ENCODE data around the gene FBXO38.
A peak's percentile ranks its signal among the peaks of the same experiment; 100 is the strongest.

Gene FBXO38

GRCh38 chr5:148474025-148474511, 90.3 kb downstream of the FBXO38 start:
- in situ Hi-C loops (cut with HindIII; ENCODE audit: low pct_unique_long_range_greater_than_20kb, low sequenced_read_pairs): no loop called here
- DNase-seq (ENCODE audit: low read depth in 1 of 2, low spot score in 1 of 2): no peak
- no peak for TF ChIP-seq JUND (IDR thresholded peaks at IDR 0.05; ENCODE audit: low read depth)

GRCh38 chr5:148476302-148476701, 92.5 kb downstream of the FBXO38 start:
- in situ Hi-C loops (cut with HindIII; ENCODE audit: low pct_unique_long_range_greater_than_20kb, low sequenced_read_pairs): no loop called here
- no peak for DNase-seq (ENCODE audit: low read depth in 1 of 2, low spot score in 1 of 2)
- no peak for TF ChIP-seq JUND (IDR thresholded peaks at IDR 0.05; ENCODE audit: low read depth)

GRCh38 chr5:148477429-148477828, 93.7 kb downstream of the FBXO38 start:
- in situ Hi-C loops (cut with HindIII; ENCODE audit: low pct_unique_long_range_greater_than_20kb, low sequenced_read_pairs): no loop called here
- no peak for TF ChIP-seq JUND (IDR thresholded peaks at IDR 0.05; ENCODE audit: low read depth)
- no peak for DNase-seq (ENCODE audit: low read depth in 1 of 2, low spot score in 1 of 2)

GRCh38 chr5:148482196-148482595, 98.4 kb downstream of the FBXO38 start:
- no peak for TF ChIP-seq JUND (IDR thresholded peaks at IDR 0.05; ENCODE audit: low read depth)
- in situ Hi-C loops (cut with HindIII; ENCODE audit: low pct_unique_long_range_greater_than_20kb, low sequenced_read_pairs): no loop called here
- DNase-seq (ENCODE audit: low read depth in 1 of 2, low spot score in 1 of 2): no peak

- in situ Hi-C loops (cut with HindIII; ENCODE audit: low pct_unique_long_range_greater_than_20kb, low sequenced_read_pairs): no loop called here
- DNase-seq (ENCODE audit: low read depth in 1 of 2, low spot score in 1 of 2): peak; percentile 52 to 84
- no peak for TF ChIP-seq JUND (IDR thresholded peaks at IDR 0.05; ENCODE audit: low read depth)
Observed at GRCh38 chr5:148482697-148483462, 99.1 kb downstream of the FBXO38 start.

GRCh38 chr5:148483750-148484149, 100.0 kb downstream of the FBXO38 start:
- no peak for DNase-seq (ENCODE audit: low read depth in 1 of 2, low spot score in 1 of 2)
- TF ChIP-seq JUND (IDR thresholded peaks at IDR 0.05; ENCODE audit: low read depth): no peak
- in situ Hi-C loops (cut with HindIII; ENCODE audit: low pct_unique_long_range_greater_than_20kb, low sequenced_read_pairs): no loop called here

- no peak for DNase-seq (ENCODE audit: low read depth in 1 of 2, low spot score in 1 of 2)
- TF ChIP-seq JUND (IDR thresholded peaks at IDR 0.05; ENCODE audit: low read depth): no peak
- in situ Hi-C loops (cut with HindIII; ENCODE audit: low pct_unique_long_range_greater_than_20kb, low sequenced_read_pairs): no loop called here
Observed at GRCh38 chr5:148484651-148485050, 100.9 kb downstream of the FBXO38 start.

- in situ Hi-C loops (cut with HindIII; ENCODE audit: low pct_unique_long_range_greater_than_20kb, low sequenced_read_pairs): no loop called here
- DNase-seq (ENCODE audit: low read depth in 1 of 2, low spot score in 1 of 2): no peak
- TF ChIP-seq JUND (IDR thresholded peaks at IDR 0.05; ENCODE audit: low read depth): no peak
Observed at GRCh38 chr5:148486456-148486855, 102.7 kb downstream of the FBXO38 start.

GRCh38 chr5:148488757-148489156, 105.0 kb downstream of the FBXO38 start:
- TF ChIP-seq JUND (IDR thresholded peaks at IDR 0.05; ENCODE audit: low read depth): no peak
- in situ Hi-C loops (cut with HindIII; ENCODE audit: low pct_unique_long_range_greater_than_20kb, low sequenced_read_pairs): no loop called here
- no peak for DNase-seq (ENCODE audit: low read depth in 1 of 2, low spot score in 1 of 2)

GRCh38 chr5:148491015-148491792, 107.4 kb downstream of the FBXO38 start:
- DNase-seq (ENCODE audit: low read depth in 1 of 2, low spot score in 1 of 2): peak in 1 of 2 experiments; percentile 58
- in situ Hi-C loops (cut with HindIII; ENCODE audit: low pct_unique_long_range_greater_than_20kb, low sequenced_read_pairs): no loop called here
- no peak for TF ChIP-seq JUND (IDR thresholded peaks at IDR 0.05; ENCODE audit: low read depth)

- DNase-seq (ENCODE audit: low read depth in 1 of 2, low spot score in 1 of 2): no peak
- no peak for TF ChIP-seq JUND (IDR thresholded peaks at IDR 0.05; ENCODE audit: low read depth)
- in situ Hi-C loops (cut with HindIII; ENCODE audit: low pct_unique_long_range_greater_than_20kb, low sequenced_read_pairs): no loop called here
Observed at GRCh38 chr5:148491793-148492184, 108.0 kb downstream of the FBXO38 start.

GRCh38 chr5:148492351-148492750, 108.6 kb downstream of the FBXO38 start:
- TF ChIP-seq JUND (IDR thresholded peaks at IDR 0.05; ENCODE audit: low read depth): no peak
- DNase-seq (ENCODE audit: low read depth in 1 of 2, low spot score in 1 of 2): no peak
- in situ Hi-C loops (cut with HindIII; ENCODE audit: low pct_unique_long_range_greater_than_20kb, low sequenced_read_pairs): no loop called here

Data from T47D (cell line).